GF-D8 (cell line): ENCODE measurements around the gene UNC79.
A peak's percentile ranks its signal among the peaks of the same experiment; 100 is the strongest.
"Not testable (repeated sequence)": the region's sequence is repeated elsewhere in the genome, so short reads cannot be mapped to it uniquely, and the experiment has no call there.

ENCODE experiments used
- DNase-seq: peaks from one replicate; lab custom pipeline; 2025; lab: John Stamatoyannopoulos, UW

The UNC79 gene

DNA sequence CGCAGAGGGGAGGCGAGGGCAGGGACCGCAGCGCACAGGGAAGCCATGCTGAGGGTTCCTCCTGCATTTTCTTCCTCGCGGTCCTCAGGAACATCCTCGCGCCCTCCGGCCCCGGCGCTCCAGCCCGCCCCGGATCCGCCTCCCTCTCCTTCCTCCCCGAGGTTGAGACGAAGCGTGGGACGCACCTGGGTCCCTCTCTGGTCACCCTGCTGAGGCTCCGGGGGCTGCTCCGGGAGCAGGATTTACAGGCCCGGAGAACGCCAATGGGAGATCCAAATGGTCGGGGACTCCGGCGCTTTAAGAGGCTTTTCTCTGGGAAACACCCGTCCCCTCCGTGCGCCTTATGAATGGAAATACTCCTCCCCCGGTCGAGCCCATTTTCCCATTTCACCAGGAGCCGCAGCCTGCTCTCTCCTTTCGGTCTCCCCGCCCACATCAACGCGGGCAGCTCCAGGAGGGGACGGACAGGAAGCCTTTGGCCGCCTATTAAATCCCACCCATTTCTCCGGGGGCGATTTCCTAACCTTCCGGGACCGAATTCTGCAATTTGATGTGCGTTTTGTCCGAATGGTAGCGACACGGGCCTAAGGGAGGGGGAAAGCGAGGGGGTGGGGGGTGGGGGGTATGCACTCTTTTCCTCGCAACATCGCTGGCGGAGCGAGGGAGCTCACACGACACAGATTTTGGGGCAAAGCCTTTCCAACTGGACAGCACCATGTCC is at the start of gene UNC79:
Gene UNC79, plus strand, starts transcription at position 625 of the 721 bp plus-strand sequence. Its CDS starts 91 bp downstream, at position 716.
- no peak for DNase-seq

DNA sequence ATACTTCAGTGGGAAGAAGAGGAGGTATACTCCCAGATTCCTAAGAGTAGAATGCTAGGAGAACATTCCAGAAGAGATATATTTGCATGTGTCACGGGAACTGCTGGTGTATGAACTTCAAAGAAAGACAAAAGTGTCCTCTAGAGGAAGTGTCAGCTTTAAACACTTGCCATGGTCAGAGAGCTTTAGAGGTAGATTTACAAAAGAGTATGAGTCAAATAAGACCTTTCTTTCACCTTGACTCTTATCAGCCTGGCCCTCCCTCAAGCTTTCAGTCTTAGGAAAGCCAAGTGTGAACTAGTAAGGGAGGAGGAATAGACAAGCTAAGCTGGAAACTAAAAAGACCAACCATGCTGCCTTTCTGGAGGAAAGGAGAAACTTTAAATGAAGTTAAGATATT is 49.1 kb upstream of the UNC79 start:
- DNase-seq, result no peak

DNA sequence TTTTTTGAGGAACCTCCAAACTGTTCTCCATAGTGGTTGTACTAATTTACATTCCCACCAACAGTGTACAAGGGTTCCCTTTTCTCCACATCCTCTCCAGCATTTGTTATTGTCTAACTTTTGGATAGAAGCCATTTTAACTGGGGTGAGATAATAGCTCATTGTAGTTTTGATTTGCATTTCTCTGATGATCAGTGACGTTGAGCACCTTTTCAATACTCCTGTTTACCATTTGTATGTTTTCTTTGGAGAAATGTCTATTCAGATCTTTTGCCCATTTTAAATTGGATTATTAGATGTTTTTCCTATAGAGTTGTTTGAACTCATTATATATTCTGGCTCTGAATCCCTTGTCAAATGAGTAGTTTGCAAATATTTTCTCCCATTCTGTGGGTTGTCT is 46.5 kb upstream of the UNC79 start:
- DNase-seq, result not testable (repeated sequence)

DNA sequence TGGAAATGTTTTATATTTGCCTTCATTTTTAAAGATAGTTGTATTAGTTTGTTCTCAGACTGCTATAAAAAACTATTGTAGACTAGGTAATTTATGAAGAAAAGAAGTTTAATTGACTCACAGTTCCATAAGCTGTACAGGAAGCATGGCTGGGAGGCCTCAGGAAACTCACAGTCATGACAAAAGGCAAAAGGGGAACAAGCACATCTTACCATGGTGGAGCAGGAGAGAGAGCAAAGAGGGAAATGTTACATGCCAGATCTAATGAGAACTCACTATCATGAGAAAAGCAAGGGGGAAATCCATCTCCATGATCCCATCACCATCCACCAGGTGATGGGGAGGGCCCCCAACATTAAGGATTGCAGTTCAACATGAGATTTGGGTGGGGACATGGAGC is 35.5 kb upstream of the UNC79 start:
- DNase-seq, result peak; percentile 49

DNA sequence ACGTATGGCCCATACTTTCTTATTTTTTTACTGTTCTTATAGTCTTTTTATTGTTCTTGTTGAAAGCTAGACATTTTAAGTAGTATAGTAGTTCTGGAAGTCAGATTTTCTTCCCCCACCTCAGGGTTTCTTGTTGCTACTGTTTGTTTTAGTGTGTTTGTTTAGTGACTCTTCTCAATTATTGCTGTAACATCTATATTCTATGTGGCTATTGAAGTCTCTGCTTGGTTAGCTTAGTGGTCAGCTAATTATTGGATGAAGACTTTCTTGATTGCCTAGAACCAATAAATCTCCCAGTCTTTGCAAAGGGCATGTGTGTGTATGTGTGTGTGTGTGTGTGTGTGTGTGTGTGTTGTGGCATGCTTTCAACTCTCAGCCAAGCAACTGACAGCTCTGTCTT is 34.3 kb upstream of the UNC79 start:
- no peak for DNase-seq

DNA sequence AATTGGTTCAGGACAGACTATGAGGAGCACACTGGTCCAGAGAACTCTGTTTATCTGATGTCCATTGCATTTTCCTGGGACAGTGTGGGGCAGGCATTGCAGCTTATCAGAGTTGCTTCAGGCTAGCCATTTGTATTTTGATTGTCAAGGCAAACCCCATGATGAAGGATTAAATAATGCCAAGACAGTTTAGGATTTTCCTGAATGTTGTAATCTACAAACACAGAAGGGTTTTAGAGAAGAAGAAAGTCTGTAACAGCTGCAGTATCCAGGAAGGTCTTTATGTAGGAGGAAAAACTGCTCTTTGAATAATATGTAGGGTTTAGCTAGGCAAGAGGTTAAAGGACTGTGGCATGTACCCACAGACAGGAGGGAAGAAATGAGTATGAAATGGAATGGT is 32.2 kb upstream of the UNC79 start:
- DNase-seq, result no peak

DNA sequence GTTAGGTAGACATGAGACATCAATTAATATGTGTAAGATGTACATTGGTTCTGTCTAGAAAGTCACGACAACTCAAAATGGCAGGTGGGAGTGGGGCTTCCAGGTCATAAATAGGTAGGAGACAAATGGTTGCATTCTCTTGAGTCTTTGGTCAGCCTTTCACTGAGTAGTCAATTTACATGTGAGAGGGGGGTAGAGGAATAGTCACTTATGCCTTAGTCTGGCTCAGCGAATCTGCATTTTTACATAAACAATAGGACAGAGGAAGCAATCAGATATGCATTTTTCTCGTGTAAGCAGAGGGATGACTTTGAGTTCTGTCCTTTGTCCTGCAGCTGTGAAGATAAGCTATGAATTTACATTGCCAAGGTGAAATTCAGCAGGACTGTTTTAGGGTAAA is 27.8 kb upstream of the UNC79 start:
- DNase-seq, result no peak

DNA sequence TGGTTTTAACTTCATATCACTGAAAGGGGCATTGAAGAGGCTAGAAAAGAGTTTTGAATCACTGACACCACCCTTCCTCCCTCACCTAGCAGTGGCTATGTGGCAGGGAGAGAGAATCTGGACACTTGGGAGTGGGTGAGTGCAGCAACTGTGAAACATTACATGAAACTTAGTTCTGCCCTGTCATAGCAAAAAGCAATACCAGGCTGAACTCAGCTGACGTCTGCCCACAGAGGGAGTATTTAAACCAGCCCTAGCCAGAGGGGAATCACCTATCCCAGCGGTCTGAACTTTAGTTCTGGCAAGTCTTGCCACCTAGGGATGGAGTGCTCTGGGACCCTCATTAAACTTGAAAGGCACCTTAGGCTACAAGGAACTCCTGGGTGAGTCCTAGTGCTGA is 20.7 kb upstream of the UNC79 start:
- no peak for DNase-seq

DNA sequence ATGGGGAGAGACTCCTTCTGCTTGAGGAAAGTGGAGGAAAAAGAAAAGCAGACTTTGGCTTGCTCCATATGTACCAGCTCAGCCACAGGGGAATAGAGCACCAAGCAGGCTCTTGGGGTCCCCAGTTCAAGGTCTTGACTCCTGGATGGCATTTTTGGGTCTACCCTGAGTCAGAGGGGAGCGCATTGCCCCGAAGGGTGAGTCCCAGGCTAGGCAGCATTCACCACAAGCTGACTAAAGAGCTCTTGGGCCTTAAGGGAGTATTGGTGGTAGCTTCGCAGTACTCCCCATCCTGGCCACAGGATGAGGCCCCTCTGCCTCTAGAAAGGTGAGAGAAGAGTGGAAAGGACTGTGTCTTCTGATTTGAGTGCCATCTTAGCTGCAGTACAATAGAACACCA is 19.8 kb upstream of the UNC79 start:
- no peak for DNase-seq

DNA sequence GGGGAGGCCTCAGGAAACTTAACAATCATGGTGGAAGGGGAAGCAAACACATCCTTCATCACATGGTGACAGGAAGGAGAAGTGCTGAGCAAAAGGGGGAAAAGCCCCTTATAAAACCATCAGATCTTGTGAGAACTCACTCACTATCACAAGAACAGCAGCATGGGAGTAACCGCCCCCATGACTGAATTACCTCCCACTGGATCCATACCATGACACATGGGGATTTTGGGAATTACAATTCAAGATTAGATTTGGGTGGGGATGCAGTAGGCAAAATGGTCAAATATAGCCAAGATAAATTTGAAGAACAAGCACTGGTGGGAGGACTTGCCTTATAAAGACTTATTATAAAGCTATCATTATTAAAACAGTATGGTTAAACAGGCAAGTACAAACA is 5.6 kb upstream of the UNC79 start:
- DNase-seq, result not testable (repeated sequence)

DNA sequence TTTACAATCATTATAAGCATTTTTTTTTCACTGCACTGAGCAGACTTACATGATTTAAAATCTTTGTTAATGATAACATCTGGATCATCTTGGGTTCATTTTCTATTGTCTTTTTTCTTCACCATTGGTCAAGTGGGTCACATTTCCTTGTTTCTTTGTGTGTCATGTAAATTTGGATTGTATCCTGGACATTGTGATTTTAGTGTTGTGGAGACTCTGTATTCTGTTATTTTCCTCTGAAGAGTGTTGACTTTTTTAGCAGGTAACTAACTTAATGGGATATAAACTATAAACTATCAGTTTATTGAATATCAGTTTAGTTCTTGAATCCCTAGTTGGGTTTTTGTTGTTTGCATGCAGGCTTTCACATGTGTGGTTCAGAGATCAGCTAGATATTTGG is 4.0 kb upstream of the UNC79 start:
- no peak for DNase-seq

DNA sequence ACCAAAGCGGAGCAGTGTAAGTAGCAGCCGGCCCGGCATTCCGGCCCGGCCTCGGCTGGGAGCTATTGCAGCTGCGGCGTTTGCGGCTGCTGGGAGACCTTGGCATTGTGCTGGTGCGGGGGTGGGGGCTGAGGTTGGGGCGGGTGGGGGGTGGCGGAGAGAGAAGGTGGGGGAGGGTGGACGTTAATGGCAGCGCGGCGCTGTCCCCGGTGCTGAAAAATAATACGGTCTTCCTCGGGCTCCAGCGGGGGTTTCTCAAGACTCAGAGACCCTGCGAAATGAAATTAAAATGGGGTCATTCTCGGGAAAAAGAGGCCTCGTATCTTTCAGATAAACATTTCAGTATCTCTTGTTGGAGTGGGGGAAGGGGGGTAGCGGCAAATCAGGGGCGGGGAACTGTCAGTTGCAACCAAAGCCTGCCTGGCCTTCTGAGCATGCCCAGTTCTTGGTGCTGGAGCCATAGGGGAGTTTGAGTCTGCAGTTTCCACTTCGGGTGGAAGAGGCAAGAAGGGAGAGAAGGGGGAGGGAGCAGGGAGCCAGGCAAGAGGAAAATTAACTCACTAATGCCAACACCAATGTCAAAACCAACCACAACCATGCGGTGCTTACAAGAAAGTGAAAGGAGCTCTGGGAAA is 414 bp downstream of the UNC79 start:
- DNase-seq, result no peak

DNA sequence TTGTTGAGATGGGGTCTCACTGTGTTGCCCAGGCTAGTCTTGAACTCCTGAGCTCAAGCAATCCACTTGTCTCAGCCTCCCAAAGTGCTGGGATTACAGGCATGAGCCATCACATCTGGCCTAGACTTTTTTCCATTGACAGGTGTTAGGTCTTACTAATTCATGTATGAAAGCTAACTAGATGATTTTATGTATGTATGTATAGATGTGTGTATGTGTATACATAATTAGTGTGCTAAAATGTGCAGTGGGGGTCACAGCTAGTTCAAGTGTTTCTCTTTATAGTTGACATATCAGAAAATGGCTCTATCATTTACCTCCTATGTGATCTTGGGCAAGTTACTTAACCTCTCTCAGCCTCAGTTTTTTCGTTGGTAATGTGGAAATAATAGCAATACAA is 23.5 kb downstream of the UNC79 start:
- DNase-seq, result no peak

DNA sequence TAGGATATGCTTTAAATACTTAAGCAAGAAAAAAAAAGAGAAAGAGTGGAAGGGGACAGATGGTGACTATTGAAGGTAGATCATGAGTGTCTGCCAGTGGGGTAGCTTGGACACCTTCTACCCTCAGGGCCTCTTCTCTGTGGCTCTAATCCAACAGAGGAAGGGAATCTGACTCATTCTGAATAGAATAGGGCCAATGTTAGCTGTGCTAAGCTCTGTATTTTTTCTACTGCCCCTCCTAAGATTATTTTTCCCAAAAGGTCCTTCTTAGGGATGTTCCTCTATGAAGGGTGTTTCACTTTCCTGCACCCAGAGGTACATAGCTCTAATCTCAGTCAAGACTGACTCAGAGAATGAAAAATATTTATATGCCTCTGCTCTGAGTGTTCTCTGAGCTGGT is 25.6 kb downstream of the UNC79 start:
- no peak for DNase-seq

DNA sequence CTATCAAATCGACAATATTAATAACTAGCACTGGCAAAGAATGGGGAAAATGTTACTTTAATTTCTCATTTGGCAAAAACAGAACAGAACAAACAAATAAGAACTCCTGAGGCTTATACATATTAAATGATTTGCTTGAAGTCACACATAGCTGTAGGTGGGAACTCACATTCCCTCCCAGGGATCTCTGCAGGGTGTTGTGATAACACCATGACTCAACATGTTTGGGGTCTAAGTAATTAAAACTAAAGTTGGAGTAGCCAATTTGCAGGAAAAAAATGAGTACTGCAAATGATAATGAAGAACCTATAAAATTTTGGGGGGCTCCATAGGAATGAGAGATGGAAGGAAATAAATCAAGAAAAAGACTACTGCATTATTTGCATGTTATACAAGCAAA is 27.5 kb downstream of the UNC79 start:
- no peak for DNase-seq

DNA sequence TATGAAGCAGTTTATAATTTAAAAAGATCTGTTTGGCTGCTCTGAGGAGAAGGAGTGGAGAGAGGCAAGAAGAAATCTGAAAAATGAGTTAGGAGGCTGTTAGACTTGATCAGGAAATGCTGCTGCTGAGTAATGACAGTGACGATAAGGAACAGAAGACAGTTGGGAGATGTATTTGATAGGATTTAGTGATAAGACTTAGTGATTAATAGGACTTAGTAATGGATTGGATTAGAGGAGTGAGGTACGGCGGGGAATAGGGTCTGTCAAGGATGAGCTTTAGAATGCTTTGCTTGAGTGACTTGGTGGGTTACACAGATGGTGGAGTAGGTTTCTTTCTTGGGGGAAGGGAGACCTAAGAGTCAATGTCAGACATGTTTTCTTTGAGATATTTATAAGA is 31.7 kb downstream of the UNC79 start:
- DNase-seq, result no peak

DNA sequence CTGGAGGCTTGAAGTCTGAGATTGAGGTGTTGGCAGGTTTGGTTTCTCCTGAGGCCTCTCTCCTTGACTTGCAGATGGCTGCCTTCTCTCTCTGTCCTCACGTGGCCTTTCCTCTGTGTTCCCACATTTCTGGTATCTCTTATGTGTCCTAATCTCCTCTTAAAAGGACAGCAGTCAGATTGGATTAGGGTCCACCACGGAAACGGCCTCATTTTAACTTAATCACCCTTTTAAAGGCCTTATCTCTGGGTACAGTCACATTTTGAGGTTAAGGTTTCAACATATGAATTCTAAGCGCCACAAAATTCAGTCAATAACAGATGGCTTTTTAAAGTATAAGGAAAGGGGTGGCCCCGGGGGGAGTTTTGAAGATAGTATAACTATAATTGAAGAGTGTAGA is 33.5 kb downstream of the UNC79 start:
- peak; percentile 79 for DNase-seq

DNA sequence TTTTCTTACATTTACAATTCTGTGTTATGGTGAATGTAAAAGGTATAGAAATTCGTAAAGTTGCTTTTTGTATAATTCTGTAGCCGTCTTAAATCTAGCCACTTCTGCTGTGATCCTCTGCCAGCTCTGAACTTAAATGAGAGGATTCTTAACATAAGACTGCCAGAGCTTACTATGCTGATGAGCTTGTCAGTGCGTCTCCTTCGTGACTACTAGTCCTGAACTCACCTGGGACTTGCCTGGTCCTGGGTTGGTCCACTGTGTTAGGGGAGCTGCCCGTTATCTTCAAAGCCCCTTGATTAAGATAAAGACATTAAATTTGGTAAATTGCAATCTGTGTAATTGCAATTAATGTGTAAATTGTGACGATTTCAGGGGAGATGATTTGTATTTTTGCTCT is 44.7 kb downstream of the UNC79 start:
- no peak for DNase-seq

DNA sequence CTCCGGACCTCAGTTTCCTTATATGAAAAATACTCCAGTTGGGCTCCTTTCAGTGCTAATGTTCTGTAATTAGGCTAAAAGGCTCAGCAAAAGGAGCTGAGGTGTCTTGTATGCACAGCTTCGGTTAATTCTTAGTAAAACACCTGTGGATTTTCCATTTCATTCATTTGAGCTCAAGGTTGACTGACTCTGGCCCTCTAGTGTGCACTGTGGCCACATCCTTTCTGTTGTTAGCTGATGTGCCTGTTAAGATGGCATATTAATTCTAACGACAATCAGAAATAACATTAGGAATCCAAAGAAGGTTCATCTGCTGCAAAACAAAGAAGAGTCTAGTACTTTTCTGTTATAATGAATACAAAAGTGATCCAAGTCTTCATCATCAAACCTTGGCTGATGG is 45.6 kb downstream of the UNC79 start:
- no peak for DNase-seq

DNA sequence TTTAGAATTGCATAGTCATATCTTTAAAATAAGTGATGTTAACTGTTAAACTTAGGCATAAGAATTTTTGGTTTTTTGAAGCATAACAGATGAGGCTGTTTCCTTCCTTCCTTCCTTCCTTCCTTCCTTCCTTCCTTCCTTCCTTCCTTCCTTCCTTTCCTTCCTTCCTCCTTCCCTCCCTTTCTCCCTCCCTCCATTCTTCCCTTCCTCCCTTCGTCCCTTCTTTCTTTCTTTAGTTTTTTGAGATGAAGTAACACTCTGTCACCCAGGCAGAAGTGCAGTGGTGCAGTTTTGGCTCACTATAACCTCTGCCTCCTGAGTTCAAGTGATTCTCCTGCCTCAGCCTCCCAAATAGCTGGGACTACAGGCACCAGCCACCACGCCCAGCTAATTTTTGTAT is 48.3 kb downstream of the UNC79 start:
- DNase-seq, result not testable (repeated sequence)

DNA sequence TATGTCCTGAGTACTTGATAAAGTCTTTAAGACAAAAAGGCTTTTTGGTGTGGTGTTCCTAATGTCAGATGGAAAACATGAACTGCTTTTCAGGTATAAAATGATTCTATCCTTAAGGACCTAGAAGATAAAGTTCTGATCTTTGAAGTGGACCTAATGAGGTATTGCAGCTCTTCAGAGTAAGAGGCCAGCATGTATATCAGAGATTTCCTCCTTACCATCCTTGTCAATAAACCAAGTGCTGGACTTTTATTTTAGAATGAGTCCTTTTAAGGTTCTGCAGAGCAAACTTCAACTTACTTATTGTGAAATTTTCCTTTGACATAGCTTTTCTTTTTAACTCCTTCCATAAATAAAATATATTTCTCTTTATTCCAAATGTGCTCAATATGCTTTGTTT is 50.1 kb downstream of the UNC79 start:
- no peak for DNase-seq

DNA sequence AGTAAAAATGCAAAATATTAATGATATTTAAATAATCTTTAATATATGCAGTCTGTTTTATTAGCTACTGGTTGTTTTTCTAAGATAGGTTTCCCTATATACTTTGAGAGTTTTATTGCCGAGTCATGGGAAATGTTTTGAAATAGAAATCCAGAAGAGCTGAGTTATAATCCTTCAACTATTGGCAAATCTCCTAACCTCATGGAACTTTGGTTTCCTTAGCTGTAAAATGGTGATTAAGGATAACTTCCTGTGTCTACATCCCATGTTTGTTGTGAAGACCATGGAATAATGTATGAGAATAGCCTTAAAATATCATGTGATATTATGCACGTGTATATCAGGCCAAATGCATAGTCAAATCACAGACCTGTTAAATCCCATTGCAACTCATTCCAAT is 51.0 kb downstream of the UNC79 start:
- DNase-seq, result no peak

DNA sequence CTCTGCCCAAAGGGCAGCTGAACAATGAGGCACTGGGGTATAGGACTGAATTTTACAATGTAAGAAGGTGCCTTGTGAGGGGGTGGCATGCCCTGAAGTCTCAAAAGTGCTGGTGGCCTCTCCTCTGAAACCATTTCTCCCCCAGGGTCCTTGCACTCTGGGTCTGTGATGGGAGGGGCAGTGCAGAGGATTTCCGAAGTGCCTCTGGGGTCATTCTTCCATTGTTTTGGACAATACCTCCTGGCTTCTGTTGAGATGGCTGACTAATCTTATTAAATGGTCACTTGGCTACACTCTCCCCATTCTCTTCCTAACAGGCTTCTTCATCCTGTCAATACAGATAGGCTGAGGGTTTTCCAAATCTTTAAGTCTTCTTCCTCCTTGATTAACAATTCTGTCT is 59.3 kb downstream of the UNC79 start:
- DNase-seq, result no peak

DNA sequence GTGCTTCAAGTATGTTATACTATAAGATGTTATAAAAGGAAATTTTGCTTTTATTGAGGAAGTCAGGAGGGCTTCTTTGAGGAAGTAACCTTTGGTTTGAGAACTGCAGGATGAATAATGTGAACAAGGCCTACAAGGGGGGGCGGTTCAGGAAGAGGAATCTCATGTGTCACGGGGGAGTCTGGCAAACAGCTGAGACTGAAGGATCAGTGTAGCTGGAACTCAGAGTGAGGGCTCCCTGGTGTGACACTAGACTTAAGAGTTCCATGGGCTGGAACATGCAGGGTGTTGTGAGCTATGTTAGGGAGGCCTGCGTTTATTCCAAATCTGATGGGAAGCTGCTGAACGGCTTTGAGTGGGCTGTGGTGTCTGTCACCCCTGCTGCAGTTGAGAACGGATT is 62.3 kb downstream of the UNC79 start:
- no peak for DNase-seq
